Measurements from ENCODE around the gene IFT20.

Gene IFT20

DNA sequence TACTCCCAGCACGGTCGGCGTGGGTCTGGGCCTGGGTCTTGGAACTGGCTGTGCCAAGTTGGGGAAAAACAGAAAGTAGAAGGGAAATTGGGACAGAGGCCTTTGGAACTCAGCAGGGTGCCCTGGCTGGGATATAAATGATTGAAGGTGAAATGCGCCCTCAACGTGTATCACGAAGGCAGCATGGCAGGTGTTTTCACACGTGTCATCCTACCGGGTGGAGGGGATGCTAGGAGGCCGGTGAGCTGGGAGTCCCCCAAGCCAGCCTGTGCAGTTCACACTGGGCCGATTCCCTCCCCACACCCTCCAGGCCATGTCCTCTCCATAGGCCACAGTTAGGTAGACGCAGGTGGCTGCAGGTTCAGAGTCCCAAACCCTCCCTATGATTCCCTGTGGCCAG is 6.2 kb upstream of the IFT20 start (continued):
- TF ChIP-seq, protein P1, sequence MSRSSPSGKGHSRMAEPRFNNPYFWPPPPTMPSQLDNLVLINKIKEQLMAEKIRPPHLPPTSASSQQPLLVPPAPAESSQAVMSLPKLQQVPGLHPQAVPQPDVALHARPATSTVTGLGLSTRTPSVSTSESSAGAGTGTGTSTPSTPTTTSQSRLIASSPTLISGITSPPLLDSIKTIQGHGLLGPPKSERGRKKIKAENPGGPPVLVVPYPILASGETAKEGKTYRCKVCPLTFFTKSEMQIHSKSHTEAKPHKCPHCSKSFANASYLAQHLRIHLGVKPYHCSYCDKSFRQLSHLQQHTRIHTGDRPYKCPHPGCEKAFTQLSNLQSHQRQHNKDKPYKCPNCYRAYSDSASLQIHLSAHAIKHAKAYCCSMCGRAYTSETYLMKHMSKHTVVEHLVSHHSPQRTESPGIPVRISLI (tag by site-specific recombination; IDR thresholded peaks at IDR 0.05) = no peak
- no peak for TF ChIP-seq ZNF16 (tag by site-specific recombination; IDR thresholded peaks at IDR 0.05; ENCODE audit: low read depth)
- TF ChIP-seq, protein P2, sequence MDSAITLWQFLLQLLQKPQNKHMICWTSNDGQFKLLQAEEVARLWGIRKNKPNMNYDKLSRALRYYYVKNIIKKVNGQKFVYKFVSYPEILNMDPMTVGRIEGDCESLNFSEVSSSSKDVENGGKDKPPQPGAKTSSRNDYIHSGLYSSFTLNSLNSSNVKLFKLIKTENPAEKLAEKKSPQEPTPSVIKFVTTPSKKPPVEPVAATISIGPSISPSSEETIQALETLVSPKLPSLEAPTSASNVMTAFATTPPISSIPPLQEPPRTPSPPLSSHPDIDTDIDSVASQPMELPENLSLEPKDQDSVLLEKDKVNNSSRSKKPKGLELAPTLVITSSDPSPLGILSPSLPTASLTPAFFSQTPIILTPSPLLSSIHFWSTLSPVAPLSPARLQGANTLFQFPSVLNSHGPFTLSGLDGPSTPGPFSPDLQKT (IDR thresholded peaks at IDR 0.05; ENCODE audit: borderline replicate concordance, low read depth, low read length) = no peak
- no peak for TF ChIP-seq ZNF623 (tag by site-specific recombination; IDR thresholded peaks at IDR 0.05)
- TF ChIP-seq ZNF223 (tag by site-specific recombination; IDR thresholded peaks at IDR 0.05) = no peak
- TF ChIP-seq SP7 (tag by site-specific recombination; IDR thresholded peaks at IDR 0.05) = no peak

DNA sequence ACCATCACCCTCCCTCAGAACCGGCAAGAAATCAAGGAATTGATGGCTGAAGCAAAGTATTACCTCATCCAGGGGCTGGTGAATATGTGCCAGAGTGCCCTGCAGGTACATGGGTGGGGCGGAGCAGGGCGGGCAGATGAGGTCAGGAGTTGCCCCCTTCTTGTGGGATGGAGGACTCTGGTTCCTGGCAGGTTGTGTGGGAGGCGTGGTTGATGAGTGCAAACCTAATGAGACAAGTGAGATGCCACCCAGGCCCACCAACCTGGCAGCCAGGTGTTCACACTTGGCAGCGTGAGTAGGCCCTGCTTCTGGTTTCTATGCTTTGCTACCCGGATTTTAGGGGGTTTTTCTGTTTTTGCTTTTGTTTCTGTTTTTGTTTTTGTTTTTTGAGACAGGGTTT is 5.1 kb upstream of the IFT20 start:
- Histone ChIP-seq H3K9me3 (ENCODE audit: control insufficient read depth, insufficient read depth, low read depth, low read length) (no peaks in the 10 kb centered on the region), H3K36me3 (ENCODE audit: control insufficient read depth in 2 of 2, insufficient read depth in 1 of 2, low read length in 2 of 2) (peaks cover 5 to 64% of the 10 kb centered on the region in 2 experiments; a peak in 1 of 3 replicates), H3K27ac (ENCODE audit: extremely low read depth, low read depth, low read length) (no peak overlapping the region), H3K4me3 (ENCODE audit: low read depth, low read length) (no peak overlapping the region), H3K4me1 (ENCODE audit: control insufficient read depth, insufficient read depth, low read length) (peaks cover 6% of the 10 kb centered on the region)
- TF ChIP-seq KLF1 (tag by site-specific recombination; IDR thresholded peaks at IDR 0.05) (0 out of 2 replicates have a peak, but pooled peaks have one; percentile 20), ZNF473 (tag by site-specific recombination; IDR thresholded peaks at IDR 0.05) (no peak), EGR2 (tag by site-specific recombination; IDR thresholded peaks at IDR 0.05; ENCODE audit: low read depth) (peak; percentile 33; the same call in 1 of the 2 replicates), ZFP69B (tag by site-specific recombination; IDR thresholded peaks at IDR 0.05) (no peak), ZNF623 (tag by site-specific recombination; IDR thresholded peaks at IDR 0.05) (no peak), ZNF112 (tag by site-specific recombination; IDR thresholded peaks at IDR 0.05) (no peak), ZNF274 (IDR thresholded peaks at IDR 0.05; ENCODE audit: low read length) (no peak), ZNF274 (tag by site-specific recombination; IDR thresholded peaks at IDR 0.05; ENCODE audit: borderline replicate concordance) (no peak), ZNF202 (tag by site-specific recombination; IDR thresholded peaks at IDR 0.05; ENCODE audit: borderline replicate concordance) (no peak), ZNF843 (tag by site-specific recombination; IDR thresholded peaks at IDR 0.05) (no peak), ZNF366 (tag by site-specific recombination; conservative IDR thresholded peaks at IDR 0.05) (no peak), HOXA7 (CRISPR knock-in tag; IDR thresholded peaks at IDR 0.05; ENCODE audit: borderline replicate concordance) (no peak)
- TF ChIP-seq, protein P3, sequence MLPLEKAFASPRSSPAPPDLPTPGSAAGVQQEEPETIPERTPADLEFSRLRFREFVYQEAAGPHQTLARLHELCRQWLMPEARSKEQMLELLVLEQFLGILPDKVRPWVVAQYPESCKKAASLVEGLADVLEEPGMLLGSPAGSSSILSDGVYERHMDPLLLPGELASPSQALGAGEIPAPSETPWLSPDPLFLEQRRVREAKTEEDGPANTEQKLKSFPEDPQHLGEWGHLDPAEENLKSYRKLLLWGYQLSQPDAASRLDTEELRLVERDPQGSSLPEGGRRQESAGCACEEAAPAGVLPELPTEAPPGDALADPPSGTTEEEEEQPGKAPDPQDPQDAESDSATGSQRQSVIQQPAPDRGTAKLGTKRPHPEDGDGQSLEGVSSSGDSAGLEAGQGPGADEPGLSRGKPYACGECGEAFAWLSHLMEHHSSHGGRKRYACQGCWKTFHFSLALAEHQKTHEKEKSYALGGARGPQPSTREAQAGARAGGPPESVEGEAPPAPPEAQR (tag by site-specific recombination; IDR thresholded peaks at IDR 0.05) = no peak
- TF ChIP-seq, protein P4, sequence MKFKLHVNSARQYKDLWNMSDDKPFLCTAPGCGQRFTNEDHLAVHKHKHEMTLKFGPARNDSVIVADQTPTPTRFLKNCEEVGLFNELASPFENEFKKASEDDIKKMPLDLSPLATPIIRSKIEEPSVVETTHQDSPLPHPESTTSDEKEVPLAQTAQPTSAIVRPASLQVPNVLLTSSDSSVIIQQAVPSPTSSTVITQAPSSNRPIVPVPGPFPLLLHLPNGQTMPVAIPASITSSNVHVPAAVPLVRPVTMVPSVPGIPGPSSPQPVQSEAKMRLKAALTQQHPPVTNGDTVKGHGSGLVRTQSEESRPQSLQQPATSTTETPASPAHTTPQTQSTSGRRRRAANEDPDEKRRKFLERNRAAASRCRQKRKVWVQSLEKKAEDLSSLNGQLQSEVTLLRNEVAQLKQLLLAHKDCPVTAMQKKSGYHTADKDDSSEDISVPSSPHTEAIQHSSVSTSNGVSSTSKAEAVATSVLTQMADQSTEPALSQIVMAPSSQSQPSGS (tag by site-specific recombination; IDR thresholded peaks at IDR 0.05; ENCODE audit: low read depth) = no peak
- POLR2A ChIA-PET = interaction anchor here (0.7 kb wide), 1 partner anchor 16 kb away, joined by 3 read pairs; no protein-coding TSS in a partner anchor
- CTCF ChIA-PET = interaction anchor here (0.6 kb wide), 1 partner anchor 89 kb away, joined by 5 read pairs; no protein-coding TSS in a partner anchor

DNA sequence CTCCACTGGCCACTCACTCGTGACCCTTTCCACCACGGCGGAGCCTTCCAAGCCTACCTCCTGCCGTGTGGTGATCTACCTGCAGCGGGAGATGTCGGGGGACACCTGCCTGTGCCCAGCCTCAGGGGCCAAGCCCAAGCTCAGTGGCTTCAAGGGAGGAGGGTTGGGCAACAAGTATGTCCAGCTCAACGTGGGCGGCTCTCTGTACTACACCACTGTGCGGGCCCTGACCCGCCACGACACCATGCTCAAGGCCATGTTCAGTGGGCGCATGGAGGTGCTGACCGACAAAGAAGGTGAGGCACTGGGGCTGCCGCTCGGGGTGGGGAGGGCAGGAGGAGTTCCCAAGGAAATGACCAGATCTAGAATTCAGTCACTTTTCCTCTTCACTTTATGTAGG is 4.2 kb upstream of the IFT20 start:
- TF ChIP-seq ZNF621 (tag by site-specific recombination; IDR thresholded peaks at IDR 0.05) = no peak
- no peak for TF ChIP-seq ZNF473 (tag by site-specific recombination; IDR thresholded peaks at IDR 0.05)
- no peak for TF ChIP-seq ZNF302 (tag by site-specific recombination; IDR thresholded peaks at IDR 0.05; ENCODE audit: low read depth)
- TF ChIP-seq ZNF530 (tag by site-specific recombination; IDR thresholded peaks at IDR 0.05; ENCODE audit: low read depth) = no peak
- TF ChIP-seq, protein P5, sequence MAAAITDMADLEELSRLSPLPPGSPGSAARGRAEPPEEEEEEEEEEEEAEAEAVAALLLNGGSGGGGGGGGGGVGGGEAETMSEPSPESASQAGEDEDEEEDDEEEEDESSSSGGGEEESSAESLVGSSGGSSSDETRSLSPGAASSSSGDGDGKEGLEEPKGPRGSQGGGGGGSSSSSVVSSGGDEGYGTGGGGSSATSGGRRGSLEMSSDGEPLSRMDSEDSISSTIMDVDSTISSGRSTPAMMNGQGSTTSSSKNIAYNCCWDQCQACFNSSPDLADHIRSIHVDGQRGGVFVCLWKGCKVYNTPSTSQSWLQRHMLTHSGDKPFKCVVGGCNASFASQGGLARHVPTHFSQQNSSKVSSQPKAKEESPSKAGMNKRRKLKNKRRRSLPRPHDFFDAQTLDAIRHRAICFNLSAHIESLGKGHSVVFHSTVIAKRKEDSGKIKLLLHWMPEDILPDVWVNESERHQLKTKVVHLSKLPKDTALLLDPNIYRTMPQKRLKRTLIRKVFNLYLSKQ (tag by site-specific recombination; IDR thresholded peaks at IDR 0.05; ENCODE audit: borderline replicate concordance) = no peak
- no peak for TF ChIP-seq ZNF175 (tag by site-specific recombination; IDR thresholded peaks at IDR 0.05)
- TF ChIP-seq SETDB1 (IDR thresholded peaks at IDR 0.05; ENCODE audit: insufficient read length, low read length) = no peak
- TF ChIP-seq FEZF1 (tag by site-specific recombination; IDR thresholded peaks at IDR 0.05) = no peak
- TF ChIP-seq ZNF658 (tag by site-specific recombination; IDR thresholded peaks at IDR 0.05) = no peak
- TF ChIP-seq ZNF792 (tag by site-specific recombination; IDR thresholded peaks at IDR 0.05) = no peak
- TF ChIP-seq ZFP69B (tag by site-specific recombination; IDR thresholded peaks at IDR 0.05) = no peak
- H3K4me1 ChIP-seq (ENCODE audit: control insufficient read depth, insufficient read depth, low read length) = peaks cover 9% of the 10 kb centered on the region
- CTCF ChIA-PET = interaction anchor here (1.0 kb wide), 1 partner anchor 77 kb away, joined by 3 read pairs; no protein-coding TSS in a partner anchor
- H3K36me3 ChIP-seq (ENCODE audit: control insufficient read depth in 2 of 2, insufficient read depth in 1 of 2, low read length in 2 of 2) = peaks cover 5 to 54% of the 10 kb centered on the region in 2 experiments; a peak in 1 of 3 replicates
- POLR2A ChIA-PET = interaction anchor here (0.7 kb wide), 1 partner anchor 41 kb away, joined by 3 read pairs; no protein-coding TSS in a partner anchor
- H3K4me3 ChIP-seq (ENCODE audit: low read depth, low read length) = no peak overlapping the region
- H3K27ac ChIP-seq (ENCODE audit: extremely low read depth, low read depth, low read length) = no peak overlapping the region
- H3K9me3 ChIP-seq (ENCODE audit: control insufficient read depth, insufficient read depth, low read depth, low read length) = no peaks in the 10 kb centered on the region

Measured in HEK293 (cell line).